ENCODE measurements around the gene GALNT9. TPM values are rescaled to one million over a fixed set of nuclear protein-coding genes. Genes with fewer than 3 reads are reported as not detected.
A peak's percentile ranks its signal among the peaks of the same experiment; 100 is the strongest.

Gene GALNT9
- polyA plus RNA-seq, 1 of the 3 experiments (the other 2 are of a cell fraction) = not detected

- TF ChIP-seq JUND (IDR thresholded peaks at IDR 0.05) (no peak), TEAD4 (IDR thresholded peaks at IDR 0.05; ENCODE audit: borderline replicate concordance, insufficient read depth) (no peak), RFX5 (IDR thresholded peaks at IDR 0.05; ENCODE audit: low read length) (no peak), ZBTB33 (IDR thresholded peaks at IDR 0.05; ENCODE audit: borderline replicate concordance, low read depth) (no peak), GATA2 (CRISPR knock-in tag; IDR thresholded peaks at IDR 0.05) (no peak)
These were observed 42.5 kb downstream of the GALNT9 start (continued) for GRCh38 chr12:132286912-132287311.

GRCh38 chr12:132285991-132286681 lies 43.3 kb downstream of the GALNT9 start:
- TF ChIP-seq NFIC (IDR thresholded peaks at IDR 0.05; ENCODE audit: borderline replicate concordance) (peak; percentile 52; the same call in 1 of the 2 replicates), POLR2AphosphoS5 (IDR thresholded peaks at IDR 0.05; ENCODE audit: low read depth, low read length) (no peak), EP300 (IDR thresholded peaks at IDR 0.05; ENCODE audit: borderline replicate concordance in 1 of 2, low read depth in 1 of 2, low read length in 1 of 2) (peak in 1 of 2 experiments; percentile 25; a peak in 1 of 4 replicates)
- Histone ChIP-seq H3K4me3 (ENCODE audit: low read depth in 2 of 2, low read length in 1 of 2) (no peak overlapping the region), H3K36me3 (replicated peaks in 1 of 2; ENCODE audit: control insufficient read depth in 1 of 2, insufficient read depth in 2 of 2, low read length in 1 of 2) (no peaks in the 10 kb centered on the region), H4K20me1 (ENCODE audit: insufficient read depth) (no peaks in the 10 kb centered on the region), H3K79me2 (ENCODE audit: insufficient read depth) (no peaks in the 10 kb centered on the region), H3K9ac (no peak overlapping the region), H3K4me2 (no peak overlapping the region), H3K9me2 (no peaks in the 10 kb centered on the region), H3K4me1 (ENCODE audit: control insufficient read depth in 1 of 2, insufficient read depth in 2 of 2, low read depth in 1 of 2, low read length in 1 of 2) (no peaks in the 10 kb centered on the region), H3F3A (replicated peaks; ENCODE audit: insufficient read depth) (peaks cover 2% of the 10 kb centered on the region), H3K27ac (ENCODE audit: low read depth in 2 of 2, low read length in 1 of 2) (no peak overlapping the region), H3K9me3 (no peaks in the 10 kb centered on the region), H3K27me3 (ENCODE audit: insufficient read depth) (peaks cover 85% of the 10 kb centered on the region), H2AFZ (ENCODE audit: low read depth) (no peak overlapping the region)
- WGBS (ENCODE audit: low lambda C conversion rate) = 15% methylated on average over 27 of the region's 51 CpGs
- peak; percentile 62 for DNase-seq
- ChIA-PET CTCF (interaction anchor here (1.1 to 3.2 kb wide), 2 partner anchors 10 to 128 kb away, joined by 4 to 11 read pairs; no protein-coding TSS in a partner anchor), POLR2A (no interaction called here)

GRCh38 chr12:132284827-132285741 lies 44.3 kb downstream of the GALNT9 start:
- Histone ChIP-seq H4K20me1 (ENCODE audit: insufficient read depth) (no peaks in the 10 kb centered on the region), H3K79me2 (ENCODE audit: insufficient read depth) (no peaks in the 10 kb centered on the region), H3F3A (replicated peaks; ENCODE audit: insufficient read depth) (peaks cover under 1% of the 10 kb centered on the region), H2AFZ (ENCODE audit: low read depth) (no peak overlapping the region), H3K36me3 (replicated peaks in 1 of 2; ENCODE audit: control insufficient read depth in 1 of 2, insufficient read depth in 2 of 2, low read length in 1 of 2) (no peaks in the 10 kb centered on the region), H3K27ac (ENCODE audit: low read depth in 2 of 2, low read length in 1 of 2) (no peak overlapping the region), H3K27me3 (ENCODE audit: insufficient read depth) (peaks cover 95% of the 10 kb centered on the region), H3K4me2 (no peak overlapping the region), H3K4me1 (ENCODE audit: control insufficient read depth in 1 of 2, insufficient read depth in 2 of 2, low read depth in 1 of 2, low read length in 1 of 2) (no peaks in the 10 kb centered on the region), H3K9me2 (no peaks in the 10 kb centered on the region), H3K9me3 (no peaks in the 10 kb centered on the region), H3K9ac (no peak overlapping the region), H3K4me3 (ENCODE audit: low read depth in 2 of 2, low read length in 1 of 2) (no peak overlapping the region)
- POLR2A ChIA-PET = no interaction called here
- DNase-seq = no peak
- CTCF ChIA-PET = interaction anchor here (0.9 to 3.2 kb wide), 5 partner anchors 9 to 129 kb away, joined by 3 to 11 read pairs (median 3); no protein-coding TSS in a partner anchor
- 20% methylated on average over 22 of the region's 38 CpGs for WGBS (ENCODE audit: low lambda C conversion rate)
- TF ChIP-seq RCOR1 (IDR thresholded peaks at IDR 0.05; ENCODE audit: low read length) (no peak), RAD21 (IDR thresholded peaks at IDR 0.05; ENCODE audit: low read length) (no peak), GATA2 (CRISPR knock-in tag; IDR thresholded peaks at IDR 0.05) (no peak), ZBTB33 (IDR thresholded peaks at IDR 0.05; ENCODE audit: borderline replicate concordance, low read depth) (no peak)

All from SK-N-SH (cell line).